Natural killer cell treated with Interleukin-12 subunit alpha and Interleukin-12 subunit beta and Interleukin-15 and Interleukin-18, amount 100 ng/mL, for 72 hours (primary cell): ENCODE results near the gene PTPN3. TPM values are rescaled to one million over a fixed set of nuclear protein-coding genes. Genes with fewer than 3 reads are reported as not detected.

Source experiments
- ATAC-seq, 2 donors: fragments of 150-1000 bp; cut with Tn5 transposase in 1 of 2; sonication (Bioruptor Pico), chemical (Tn5 transposase) in 1 of 2; 2 replicates each; pipeline ENCODE4 v1.10.0; 2021
- DNase-seq: peaks from one replicate; pipeline ENCODE4 v3.0.0; 2022; ENCODE audit warnings: low spot score
- H3K27ac Mint-ChIP-seq, 2 donors: 1 replicate in 1 of 2; 2 replicates in 1 of 2; pipeline ENCODE4 v1.8.0; 2022; ENCODE audit warnings: mixed read lengths in 2 of 2, mild to moderate bottlenecking in 1 of 2, moderate library complexity in 1 of 2
- H3K27me3 Mint-ChIP-seq, 2 donors: 1 replicate in 1 of 2; 2 replicates in 1 of 2; pipeline ENCODE4 v1.8.0; 2022; ENCODE audit warnings: mixed read lengths in 2 of 2
- H3K36me3 Mint-ChIP-seq: one replicate; pipeline ENCODE4 v1.8.0; 2022; ENCODE audit warnings: mixed read lengths
- H3K4me1 Mint-ChIP-seq, 2 donors: 1 replicate in 1 of 2; 2 replicates in 1 of 2; pipeline ENCODE4 v1.8.0; 2022; ENCODE audit warnings: low read depth in 2 of 2, mixed read lengths in 2 of 2, mild to moderate bottlenecking in 1 of 2
- H3K4me3 Mint-ChIP-seq: one replicate; pipeline ENCODE4 v1.8.0; 2022; ENCODE audit warnings: mixed read lengths
- H3K9me3 Mint-ChIP-seq: 2 replicates; pipeline ENCODE4 v1.8.0; 2022; ENCODE audit warnings: mixed read lengths
- total RNA-seq, 2 donors: library from RNA; stranded (reverse); gene quantifications; one replicate each; pipeline ENCODE4 v1.2.3, GENCODE V29; 2022

The PTPN3 gene
- total RNA-seq, 2 donors from 2014 or later, result 0.12 to 0.81 TPM

- Mint-ChIP-seq H3K9me3 (no peaks in the 10 kb centered on the region), H3K27me3 (peaks cover 26 to 33% of the 10 kb centered on the region in 2 donors), H3K36me3 (no peaks in the 10 kb centered on the region), H3K27ac (no peak overlapping the region), H3K4me3 (no peak overlapping the region), H3K4me1 (no peaks in the 10 kb centered on the region)
- DNase-seq (no peak), ATAC-seq (no peak)
Measured at GRCh38 chr9:109460576-109460975, 37.5 kb downstream of the PTPN3 start.

DNA sequence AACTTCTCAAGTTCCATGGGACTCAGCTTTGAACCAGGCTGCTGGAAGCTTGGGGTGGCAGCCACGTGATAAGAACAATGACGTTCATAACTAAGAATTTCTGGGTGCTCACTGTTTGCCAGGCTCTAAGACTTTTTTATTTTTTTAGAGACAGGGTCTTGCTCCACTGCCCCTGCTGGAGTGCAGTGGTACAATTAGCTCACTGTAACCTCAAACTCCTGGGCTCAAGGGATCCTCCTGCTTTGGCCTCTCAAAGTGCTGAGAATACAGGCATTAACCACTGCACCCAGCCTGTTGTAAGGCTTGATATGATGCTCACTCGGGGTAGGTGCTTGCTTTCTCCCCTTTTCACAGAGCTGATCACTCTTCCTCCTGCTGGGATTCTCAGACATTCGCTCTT lies 38.7 kb downstream of the PTPN3 start:
- H3K4me1 Mint-ChIP-seq, result no peaks in the 10 kb centered on the region
- no peaks in the 10 kb centered on the region for H3K9me3 Mint-ChIP-seq
- H3K4me3 Mint-ChIP-seq, result no peak overlapping the region
- ATAC-seq, result no peak
- no peaks in the 10 kb centered on the region for H3K36me3 Mint-ChIP-seq
- no peak overlapping the region for H3K27ac Mint-ChIP-seq
- no peak for DNase-seq
- peaks cover 29 to 39% of the 10 kb centered on the region in 2 donors for H3K27me3 Mint-ChIP-seq

DNA sequence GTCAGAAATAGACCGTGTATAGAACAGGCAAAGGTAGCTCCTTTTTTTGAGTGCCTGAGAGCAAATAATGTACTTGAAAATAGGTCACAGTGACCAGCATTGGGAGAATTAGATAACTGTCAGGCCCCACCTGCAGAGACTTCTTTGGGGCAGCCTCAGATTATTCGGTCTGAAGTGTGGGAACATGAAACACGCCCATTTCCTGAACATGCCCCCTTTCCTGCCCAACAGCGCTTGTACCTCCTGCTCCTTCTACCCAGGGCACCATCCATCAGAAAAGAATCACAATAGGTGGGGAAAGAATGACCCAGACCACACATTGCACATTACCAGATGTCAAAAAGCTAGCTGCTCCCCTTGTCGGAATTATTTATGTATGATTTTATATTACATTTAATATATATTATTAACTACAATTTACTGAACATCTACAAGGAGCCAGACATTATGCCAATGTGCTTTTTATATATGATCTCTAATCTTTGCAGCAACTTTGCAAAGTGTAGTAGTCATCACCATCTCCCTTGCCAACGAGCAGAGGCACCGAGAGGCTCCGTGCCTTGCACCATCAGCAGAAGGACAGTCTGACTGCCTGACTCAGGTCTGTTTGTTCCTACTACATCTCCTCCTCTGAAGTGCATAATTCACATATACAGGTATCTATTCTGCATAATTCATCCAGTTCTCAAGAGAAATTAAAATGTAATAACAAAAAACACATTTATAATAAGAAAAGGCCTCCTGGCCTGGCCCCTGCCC lies 39.5 kb downstream of the PTPN3 start:
- Mint-ChIP-seq H3K27ac (no peak overlapping the region), H3K4me3 (no peak overlapping the region), H3K9me3 (no peaks in the 10 kb centered on the region), H3K4me1 (no peaks in the 10 kb centered on the region), H3K36me3 (no peaks in the 10 kb centered on the region), H3K27me3 (peaks cover 31 to 39% of the 10 kb centered on the region in 2 donors)
- ATAC-seq (no peak), DNase-seq (no peak)

GRCh38 chr9:109456811-109457210 lies 41.3 kb downstream of the PTPN3 start:
- ATAC-seq (no peak), DNase-seq (no peak)
- H3K36me3 Mint-ChIP-seq, result no peaks in the 10 kb centered on the region
- H3K9me3 Mint-ChIP-seq, result no peaks in the 10 kb centered on the region
- H3K27ac Mint-ChIP-seq, result no peak overlapping the region
- H3K4me3 Mint-ChIP-seq, result no peak overlapping the region
- no peaks in the 10 kb centered on the region for H3K4me1 Mint-ChIP-seq
- H3K27me3 Mint-ChIP-seq, result peaks cover 27 to 34% of the 10 kb centered on the region in 2 donors

GRCh38 chr9:109455861-109456260 lies 42.2 kb downstream of the PTPN3 start:
- Mint-ChIP-seq H3K36me3 (no peaks in the 10 kb centered on the region), H3K4me1 (no peaks in the 10 kb centered on the region), H3K27me3 (peaks cover 28 to 32% of the 10 kb centered on the region in 2 donors), H3K27ac (no peak overlapping the region), H3K9me3 (no peaks in the 10 kb centered on the region), H3K4me3 (no peak overlapping the region)
- ATAC-seq, result peak in 1 of 2 donors; percentile 29
- DNase-seq, result no peak

GRCh38 chr9:109455391-109455790 lies 42.7 kb downstream of the PTPN3 start:
- peaks cover 24 to 28% of the 10 kb centered on the region in 2 donors for H3K27me3 Mint-ChIP-seq
- peak in 1 of 2 donors; percentile 25 for ATAC-seq
- no peak for DNase-seq
- no peaks in the 10 kb centered on the region for H3K9me3 Mint-ChIP-seq
- no peak overlapping the region for H3K27ac Mint-ChIP-seq
- no peak overlapping the region for H3K4me3 Mint-ChIP-seq
- H3K4me1 Mint-ChIP-seq, result no peaks in the 10 kb centered on the region
- no peaks in the 10 kb centered on the region for H3K36me3 Mint-ChIP-seq

DNA sequence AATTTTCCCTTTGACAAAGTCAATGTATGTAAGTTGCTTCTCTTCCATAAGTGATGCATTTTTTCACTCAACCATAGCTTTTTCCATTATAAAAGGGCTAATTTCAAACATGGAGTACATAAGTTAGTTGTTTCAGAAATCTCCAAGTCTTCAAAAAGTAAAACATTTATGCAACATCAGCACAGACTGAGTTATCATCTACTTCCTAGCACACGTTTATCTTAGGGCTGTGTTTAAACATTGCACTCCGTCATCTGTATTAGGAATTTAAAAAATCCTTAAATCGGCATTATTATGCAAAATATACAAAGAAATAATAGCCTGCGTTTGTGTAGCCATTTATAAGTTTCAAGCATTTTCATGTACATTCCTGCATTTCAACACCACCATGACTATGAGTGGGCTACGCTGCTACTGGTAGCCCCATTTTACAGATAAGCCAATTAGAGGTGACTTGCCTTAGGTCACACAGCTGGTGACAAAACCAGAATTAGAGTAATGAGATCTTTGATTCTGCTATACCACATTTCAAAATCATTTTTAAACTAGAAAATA lies 43.4 kb downstream of the PTPN3 start:
- no peaks in the 10 kb centered on the region for H3K4me1 Mint-ChIP-seq
- no peaks in the 10 kb centered on the region for H3K36me3 Mint-ChIP-seq
- DNase-seq (no peak), ATAC-seq (no peak)
- H3K27ac Mint-ChIP-seq, result no peak overlapping the region
- H3K9me3 Mint-ChIP-seq, result no peaks in the 10 kb centered on the region
- peaks cover 22 to 28% of the 10 kb centered on the region in 2 donors for H3K27me3 Mint-ChIP-seq
- no peak overlapping the region for H3K4me3 Mint-ChIP-seq

DNA sequence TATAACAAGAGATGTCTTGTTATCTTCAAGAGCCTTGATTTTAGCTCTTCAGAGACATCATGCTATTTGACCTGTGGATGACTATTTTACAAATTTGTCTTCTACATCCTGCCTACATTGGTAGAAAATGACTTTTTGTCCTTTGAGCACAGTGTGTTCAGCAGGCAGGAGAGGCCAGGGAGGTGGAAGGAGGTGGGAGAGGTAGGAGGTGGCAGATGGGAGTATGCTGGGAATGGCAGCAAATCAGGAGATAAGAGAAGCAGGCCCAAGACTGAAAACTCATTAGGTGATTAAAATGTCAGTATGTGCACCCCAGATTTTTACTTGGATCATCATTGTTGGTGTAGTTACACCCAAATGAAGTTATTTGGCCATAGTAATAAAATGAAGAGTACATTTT lies 44.1 kb downstream of the PTPN3 start:
- no peaks in the 10 kb centered on the region for H3K4me1 Mint-ChIP-seq
- no peak overlapping the region for H3K27ac Mint-ChIP-seq
- ATAC-seq (no peak), DNase-seq (no peak)
- no peaks in the 10 kb centered on the region for H3K9me3 Mint-ChIP-seq
- H3K4me3 Mint-ChIP-seq, result no peak overlapping the region
- H3K36me3 Mint-ChIP-seq, result no peaks in the 10 kb centered on the region
- H3K27me3 Mint-ChIP-seq, result peaks cover 22 to 25% of the 10 kb centered on the region in 2 donors

DNA sequence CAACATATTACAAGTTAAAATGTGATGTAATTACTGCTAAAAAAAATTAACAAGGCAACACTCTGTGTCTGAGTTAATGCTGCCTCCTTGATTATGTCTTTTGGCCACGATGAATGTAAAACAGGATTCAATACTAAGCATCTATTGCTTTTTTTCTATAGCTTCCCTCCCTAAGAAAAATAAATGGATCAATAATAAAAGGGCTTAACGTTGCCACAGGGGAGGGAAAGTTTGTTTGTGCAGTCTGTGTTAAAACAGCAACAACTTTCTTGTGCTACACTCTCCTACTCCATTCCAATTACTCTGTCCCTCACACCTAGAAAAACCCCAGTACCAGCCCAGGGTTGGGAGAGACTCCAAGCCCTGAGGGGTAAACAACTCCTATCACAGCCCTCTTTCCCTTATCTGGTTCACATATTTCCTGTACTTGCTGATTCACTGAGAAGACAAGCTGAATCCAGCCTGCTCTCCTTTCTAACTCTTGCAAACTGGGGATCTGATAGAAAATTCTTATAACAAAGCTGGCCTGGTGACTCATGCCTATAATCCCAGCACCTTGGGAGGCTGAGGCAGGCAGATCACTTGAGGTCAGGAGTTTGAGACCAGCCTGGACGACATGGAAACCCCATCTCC lies 44.8 kb downstream of the PTPN3 start:
- Mint-ChIP-seq H3K27ac (no peak overlapping the region), H3K4me1 (no peaks in the 10 kb centered on the region), H3K9me3 (no peaks in the 10 kb centered on the region), H3K36me3 (no peaks in the 10 kb centered on the region), H3K27me3 (peaks cover 22 to 25% of the 10 kb centered on the region in 2 donors), H3K4me3 (no peak overlapping the region)
- ATAC-seq (no peak), DNase-seq (no peak)

DNA sequence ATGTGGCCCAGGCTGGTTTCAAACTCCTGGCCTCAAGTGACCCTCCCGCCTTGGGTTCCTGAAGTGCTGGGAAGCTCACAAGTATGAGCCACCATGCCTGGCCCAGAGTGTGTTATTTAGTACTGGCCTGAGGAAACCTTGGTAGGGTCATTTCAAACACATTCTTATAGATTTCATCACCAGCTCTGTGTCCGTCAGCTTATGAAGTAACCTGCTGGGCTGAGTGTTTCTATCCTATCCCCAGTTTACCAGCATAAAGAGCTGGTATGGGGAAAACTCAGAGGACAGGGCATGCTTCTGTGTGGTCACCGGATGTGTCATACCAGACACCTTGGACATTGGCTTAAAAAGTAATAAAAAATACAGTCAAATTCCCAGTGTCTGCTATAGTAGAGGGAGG lies 45.3 kb downstream of the PTPN3 start:
- peaks cover 23 to 30% of the 10 kb centered on the region in 2 donors for H3K27me3 Mint-ChIP-seq
- H3K9me3 Mint-ChIP-seq, result no peaks in the 10 kb centered on the region
- H3K4me1 Mint-ChIP-seq, result peaks cover 0 to 4% of the 10 kb centered on the region in 2 donors
- no peak for DNase-seq
- ATAC-seq, result no peak
- no peaks in the 10 kb centered on the region for H3K36me3 Mint-ChIP-seq
- H3K27ac Mint-ChIP-seq, result no peak overlapping the region
- H3K4me3 Mint-ChIP-seq, result no peak overlapping the region

DNA sequence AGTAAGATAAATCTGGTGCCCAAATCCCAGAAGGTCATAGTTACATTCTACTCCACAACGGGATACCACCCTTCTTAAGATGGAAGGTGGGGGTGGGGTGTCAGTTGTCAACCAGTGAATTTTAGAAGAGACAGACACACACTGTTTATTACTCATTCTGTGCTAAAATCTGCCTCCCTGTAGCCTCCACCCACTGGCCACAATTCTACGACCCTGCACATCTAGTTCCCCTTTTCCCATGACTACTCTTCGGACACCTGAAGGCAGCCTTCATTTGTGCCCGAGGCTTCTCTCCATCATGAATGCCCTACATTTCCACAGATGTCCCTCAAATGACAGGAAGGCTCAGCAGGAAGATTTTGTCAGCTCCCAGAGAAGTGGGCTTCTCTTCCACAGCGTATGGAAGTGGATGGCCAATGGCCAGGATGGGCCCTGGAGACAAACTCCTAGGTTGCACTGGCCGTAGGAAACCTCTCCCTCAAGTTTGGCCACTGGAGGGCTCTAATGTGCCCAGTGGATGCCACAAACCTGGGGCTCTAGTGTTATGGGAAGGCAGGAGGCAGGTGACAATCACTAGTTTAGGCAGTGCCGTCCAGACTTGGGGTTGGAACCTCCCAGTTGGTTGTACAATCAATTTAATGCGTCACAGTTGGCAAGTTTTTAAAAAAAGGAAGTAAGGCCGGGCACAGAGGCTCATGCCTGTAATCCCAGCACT lies 46.6 kb downstream of the PTPN3 start:
- no peaks in the 10 kb centered on the region for H3K36me3 Mint-ChIP-seq
- peaks cover 3 to 8% of the 10 kb centered on the region in 2 donors for H3K4me1 Mint-ChIP-seq
- no peaks in the 10 kb centered on the region for H3K9me3 Mint-ChIP-seq
- peaks cover 30 to 33% of the 10 kb centered on the region in 2 donors for H3K27me3 Mint-ChIP-seq
- no peak overlapping the region for H3K4me3 Mint-ChIP-seq
- DNase-seq, result no peak
- H3K27ac Mint-ChIP-seq, result no peak overlapping the region
- no peak for ATAC-seq

DNA sequence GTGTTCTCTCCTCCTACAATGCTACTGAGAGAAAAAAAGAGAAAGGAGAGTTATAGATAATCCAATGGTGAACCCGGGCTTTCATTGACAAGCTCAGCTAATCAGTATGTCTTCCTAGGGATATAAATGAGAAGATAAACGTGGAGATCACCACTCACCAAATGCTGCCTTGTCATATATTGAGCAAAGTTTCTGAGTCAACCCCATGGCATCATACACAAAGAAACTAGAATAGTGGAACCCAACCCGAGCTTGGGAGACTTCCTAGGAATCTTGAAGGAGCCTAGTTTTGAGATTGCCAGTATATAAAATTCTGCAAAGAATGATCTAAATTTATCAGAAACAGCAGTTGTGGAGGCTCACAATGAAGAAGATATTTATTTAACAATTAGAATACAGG lies 47.8 kb downstream of the PTPN3 start:
- no peak for ATAC-seq
- H3K36me3 Mint-ChIP-seq, result no peaks in the 10 kb centered on the region
- DNase-seq, result no peak
- H3K4me3 Mint-ChIP-seq, result no peak overlapping the region
- H3K9me3 Mint-ChIP-seq, result no peaks in the 10 kb centered on the region
- H3K27me3 Mint-ChIP-seq, result peaks cover 20 to 24% of the 10 kb centered on the region in 2 donors
- no peak overlapping the region for H3K27ac Mint-ChIP-seq
- H3K4me1 Mint-ChIP-seq, result peaks cover 3 to 8% of the 10 kb centered on the region in 2 donors

DNA sequence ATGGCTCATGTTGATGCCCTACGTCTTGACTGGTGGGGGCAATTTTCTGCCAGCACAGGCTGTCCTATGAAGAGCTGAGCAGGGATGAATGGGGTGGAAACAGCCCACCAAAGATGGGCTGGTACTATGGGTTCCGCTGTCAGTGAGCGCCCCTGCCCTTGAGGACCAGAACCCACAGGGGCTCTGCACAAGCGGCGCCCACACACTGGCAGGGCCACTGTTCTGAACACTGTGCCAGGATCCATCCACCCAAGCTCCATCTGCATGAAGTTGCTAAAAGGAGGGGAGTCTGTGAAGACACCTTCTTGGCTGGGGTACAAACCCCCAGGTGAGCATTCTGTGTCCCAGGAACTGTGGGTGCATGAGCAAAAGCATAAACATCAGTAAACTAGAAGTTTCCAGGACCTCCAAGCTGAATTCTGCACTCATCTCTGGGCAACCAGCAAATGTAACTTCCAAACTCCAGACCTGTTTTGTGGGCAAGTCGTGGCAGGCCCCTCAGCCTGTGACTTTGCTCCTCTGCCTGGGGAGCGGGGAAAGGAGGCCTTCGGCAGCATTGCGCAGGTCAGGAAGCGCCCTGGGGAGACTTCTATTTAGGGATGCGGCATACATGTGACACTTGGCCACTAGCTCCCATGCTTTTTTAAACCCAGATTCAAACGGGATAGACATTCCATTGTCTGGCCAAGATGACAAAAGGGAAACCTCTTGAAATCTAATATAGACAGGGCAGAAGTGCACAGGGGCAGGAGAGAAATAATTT lies 48.9 kb downstream of the PTPN3 start:
- H3K4me3 Mint-ChIP-seq, result no peak overlapping the region
- H3K27me3 Mint-ChIP-seq, result peaks cover 16 to 21% of the 10 kb centered on the region in 2 donors

More for the DNA sequence above, 48.9 kb downstream of the PTPN3 start:
- Mint-ChIP-seq H3K36me3 (no peaks in the 10 kb centered on the region), H3K27ac (no peak overlapping the region), H3K9me3 (no peaks in the 10 kb centered on the region), H3K4me1 (peaks cover 3 to 8% of the 10 kb centered on the region in 2 donors)
- ATAC-seq (peak in 1 of 2 donors; percentile 39), DNase-seq (no peak)
